Cerebellar cortex (tissue), 1 donor: ENCODE data around the gene ZNF135.
A peak's percentile ranks its signal among the peaks of the same experiment; 100 is the strongest.

Source experiments
- DNase-seq: peaks from one replicate; pipeline ENCODE4 v3.0.0-alpha.2; 2015; ENCODE audit warnings: low spot score

Gene ZNF135

DNA sequence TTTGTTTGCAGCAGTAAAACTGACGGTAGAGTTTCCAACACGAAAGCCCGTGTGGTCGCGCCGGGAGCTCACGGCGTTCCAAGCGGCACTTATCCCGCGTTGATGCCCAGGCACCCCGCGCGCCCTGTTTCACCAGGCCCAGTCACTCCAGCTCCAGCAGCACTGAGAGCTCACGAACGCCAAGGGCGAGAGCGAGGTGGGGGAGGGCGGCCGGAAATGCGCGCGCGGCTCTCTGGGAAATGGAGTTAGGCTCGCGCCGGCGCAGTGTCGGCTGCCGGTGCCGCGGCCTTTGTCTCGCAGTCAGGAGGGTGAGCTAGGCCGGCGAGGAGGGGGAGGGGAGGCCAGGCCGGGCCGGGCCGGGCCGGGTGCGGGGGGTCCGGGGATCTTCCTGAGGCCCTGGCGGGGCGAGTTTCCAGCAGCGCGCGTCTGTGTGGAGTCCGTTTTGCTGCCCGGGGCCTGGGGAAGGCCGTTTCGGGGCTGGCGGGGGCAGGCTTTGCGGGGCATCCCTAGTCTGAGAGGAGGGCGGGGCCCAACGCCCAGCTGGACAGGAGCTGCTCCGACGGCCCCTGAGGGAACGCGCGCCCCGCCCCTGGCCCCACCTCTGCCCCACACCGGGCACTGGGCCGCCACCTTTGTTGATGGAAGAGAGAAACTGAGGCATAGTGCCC is at the start of gene ZNF135:
Gene ZNF135 (plus strand): TSS at position 280 of the 668 bp plus-strand sequence. CDS start 721 bp downstream, outside the sequence.
- DNase-seq = peak; percentile 81

DNA sequence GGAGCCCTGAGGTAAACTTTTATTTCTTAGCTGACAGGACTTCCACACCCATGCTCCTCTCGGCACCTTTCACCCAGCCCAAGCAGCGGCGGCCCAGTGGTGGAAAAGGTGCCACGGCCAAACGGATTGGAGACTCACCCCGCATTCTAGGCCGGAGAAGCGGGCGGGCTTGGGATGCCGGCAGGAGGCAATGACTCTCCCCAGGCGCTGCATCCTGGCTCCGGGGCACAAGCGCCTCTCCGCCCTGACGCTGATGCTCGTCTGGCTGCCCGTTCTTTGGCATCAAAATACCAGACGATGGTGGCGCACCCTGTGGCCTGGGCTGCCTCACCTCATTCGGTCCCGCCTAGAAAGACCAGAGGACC is 49.8 kb upstream of the ZNF135 start:
- no peak for DNase-seq

DNA sequence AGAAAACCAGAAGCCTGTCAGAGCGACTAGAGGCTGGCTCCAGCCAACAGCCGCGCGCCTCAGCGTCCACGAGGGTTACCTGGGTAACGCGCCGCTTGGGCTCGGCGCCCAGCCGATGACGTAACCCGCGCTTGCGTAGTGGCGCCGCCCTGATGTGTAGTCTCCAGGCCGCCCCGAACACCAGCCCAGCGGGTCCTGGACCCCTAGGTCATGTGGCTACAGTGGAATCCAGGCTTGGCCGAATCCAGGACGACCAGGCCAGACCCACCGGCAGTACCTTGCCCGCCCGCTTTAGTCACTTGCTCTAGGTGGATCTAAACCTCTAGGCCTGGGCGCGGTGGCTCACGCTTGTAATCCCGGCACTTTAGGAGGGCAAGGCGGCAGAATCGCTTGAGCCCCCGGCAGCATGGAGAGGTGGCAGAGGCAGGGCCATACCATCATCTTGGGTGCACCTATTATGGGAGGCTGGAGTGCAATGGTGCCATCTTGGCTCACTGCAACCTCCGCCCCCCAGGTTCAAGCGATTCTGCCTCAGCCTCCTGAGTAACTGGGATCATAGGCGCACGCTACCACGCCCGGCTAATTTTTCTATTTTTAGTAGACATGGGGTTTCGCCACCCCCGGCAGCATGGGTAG is 49.3 kb upstream of the ZNF135 start:
- peak; percentile 89 for DNase-seq

DNA sequence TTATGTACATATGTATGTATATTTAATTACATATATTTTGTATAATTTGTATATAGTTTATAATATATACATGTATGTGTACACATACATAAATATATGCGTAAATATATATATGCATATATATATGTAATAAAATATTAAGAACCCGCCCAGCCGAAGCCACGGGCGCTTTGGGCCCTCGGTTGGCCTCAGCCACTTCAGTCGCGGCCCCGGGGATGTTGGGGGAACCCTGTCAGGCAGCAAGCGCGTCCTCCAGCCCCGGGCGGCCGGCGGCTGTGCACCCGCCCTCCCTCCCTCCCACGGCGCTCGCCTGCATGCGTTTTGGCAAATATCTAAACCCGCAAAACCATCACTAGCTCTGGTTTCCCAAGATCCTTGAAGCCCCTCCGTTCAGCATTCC is 48.6 kb upstream of the ZNF135 start:
- DNase-seq = no peak

DNA sequence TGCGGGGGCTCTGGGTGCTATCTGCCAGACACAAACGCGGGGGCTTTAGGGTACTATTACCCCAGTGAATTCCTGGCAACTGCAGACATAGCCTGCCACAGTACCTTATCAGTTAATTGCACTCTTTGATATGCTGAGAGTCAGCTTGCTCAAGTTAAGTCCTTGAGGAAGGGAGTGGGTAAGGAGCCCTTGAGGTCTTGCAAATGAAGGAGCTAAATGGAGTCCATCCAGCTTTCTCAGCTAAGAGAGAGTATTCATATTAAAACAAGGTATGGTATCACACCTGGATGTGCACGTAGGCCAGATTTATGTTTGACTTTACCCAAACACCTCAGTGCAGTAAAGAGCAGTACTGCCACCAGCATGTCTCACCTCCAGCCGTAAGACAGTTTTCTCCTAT is 44.9 kb upstream of the ZNF135 start:
- no peak for DNase-seq

DNA sequence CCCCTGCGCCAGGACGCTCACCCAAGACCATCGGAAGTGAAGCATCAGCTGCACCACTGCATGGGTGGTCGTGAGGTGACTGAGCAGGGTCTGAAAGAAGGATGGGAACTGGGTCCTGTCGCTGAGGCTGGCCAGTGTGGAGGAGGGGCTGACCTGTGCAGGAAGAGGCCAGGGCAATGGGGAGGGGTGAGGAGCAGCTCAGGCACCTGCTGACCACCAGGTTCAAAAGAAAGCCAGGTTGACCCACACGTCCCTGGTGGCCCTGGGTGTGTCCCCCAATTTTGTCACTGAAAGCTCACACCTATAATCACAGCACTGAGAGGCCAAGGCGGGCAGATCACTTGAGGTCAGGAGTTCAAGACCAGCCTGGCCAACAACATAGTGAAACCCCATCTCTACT is 39.0 kb upstream of the ZNF135 start:
- no peak for DNase-seq

DNA sequence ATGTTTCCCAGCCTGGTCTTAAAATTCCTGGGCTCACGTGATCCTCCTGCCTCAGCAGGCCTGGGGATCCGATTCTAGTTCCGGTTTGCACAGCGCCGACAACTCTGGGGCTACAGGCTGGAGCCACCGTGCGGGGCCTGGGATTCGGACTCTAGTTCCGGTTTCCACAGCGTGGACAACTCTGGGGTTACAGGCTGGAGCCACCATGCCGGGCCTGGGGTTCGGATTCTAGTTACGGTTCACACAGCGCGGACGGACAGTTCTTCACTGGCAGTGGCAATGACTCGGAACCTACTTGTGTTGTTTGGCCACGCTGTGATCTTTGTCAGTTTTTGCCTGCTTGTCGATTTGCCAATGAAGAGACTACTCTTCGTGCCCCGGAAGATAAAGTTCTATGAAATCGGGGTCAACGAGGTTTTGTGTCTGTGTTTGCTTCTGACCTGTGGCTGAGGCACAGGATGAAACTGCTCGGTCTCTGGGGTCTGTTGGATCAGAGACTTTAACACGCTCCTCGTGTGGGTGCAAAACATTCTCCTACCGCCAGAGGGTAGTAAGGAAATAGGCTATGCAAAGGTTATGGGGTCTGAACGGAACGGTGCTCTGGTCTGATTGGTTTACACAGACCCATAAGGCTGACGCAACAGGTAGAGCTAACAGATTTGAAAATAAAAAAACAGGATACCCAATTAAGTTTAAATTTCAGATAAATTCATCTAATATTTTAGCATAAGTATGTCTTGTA is 37.4 kb upstream of the ZNF135 start:
- peak; percentile 86 for DNase-seq

DNA sequence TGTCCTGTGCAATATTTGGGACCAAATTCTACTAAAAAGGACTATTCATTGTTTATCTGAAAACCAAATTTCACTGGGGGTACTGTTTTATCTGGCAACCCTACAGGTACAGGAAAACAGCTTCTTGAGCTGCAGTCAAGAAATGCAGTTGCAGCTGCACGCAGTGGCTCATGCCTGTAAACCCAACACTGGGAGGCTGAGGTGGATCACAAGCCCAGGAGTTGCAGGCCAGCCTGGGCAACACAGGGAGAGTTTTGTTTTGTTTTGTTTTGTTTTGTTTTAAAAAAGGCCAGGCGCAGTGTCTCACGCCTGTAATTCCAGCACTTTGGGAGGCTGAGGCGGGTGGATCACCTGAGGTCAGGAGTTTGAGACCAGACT is 36.8 kb upstream of the ZNF135 start:
- DNase-seq = no peak

DNA sequence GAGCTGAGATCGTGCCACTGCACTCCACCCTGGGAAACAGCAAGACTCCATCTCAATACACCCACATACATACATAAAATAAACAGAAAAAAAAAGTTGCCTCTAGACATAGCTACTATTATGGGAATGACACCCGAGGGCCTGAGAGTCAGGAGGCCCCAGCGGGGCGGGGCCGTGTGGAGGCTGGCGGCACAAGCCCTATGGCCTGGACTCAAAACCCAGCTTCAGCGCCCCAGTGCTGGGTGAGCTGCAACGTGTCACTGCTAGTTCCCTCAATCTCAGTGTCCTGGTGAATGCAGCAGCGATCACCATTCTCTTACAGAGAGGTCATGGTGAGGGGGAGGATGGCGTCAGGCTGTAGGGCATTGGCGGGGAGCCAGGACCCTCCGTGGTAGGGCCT is 34.4 kb upstream of the ZNF135 start:
- no peak for DNase-seq

DNA sequence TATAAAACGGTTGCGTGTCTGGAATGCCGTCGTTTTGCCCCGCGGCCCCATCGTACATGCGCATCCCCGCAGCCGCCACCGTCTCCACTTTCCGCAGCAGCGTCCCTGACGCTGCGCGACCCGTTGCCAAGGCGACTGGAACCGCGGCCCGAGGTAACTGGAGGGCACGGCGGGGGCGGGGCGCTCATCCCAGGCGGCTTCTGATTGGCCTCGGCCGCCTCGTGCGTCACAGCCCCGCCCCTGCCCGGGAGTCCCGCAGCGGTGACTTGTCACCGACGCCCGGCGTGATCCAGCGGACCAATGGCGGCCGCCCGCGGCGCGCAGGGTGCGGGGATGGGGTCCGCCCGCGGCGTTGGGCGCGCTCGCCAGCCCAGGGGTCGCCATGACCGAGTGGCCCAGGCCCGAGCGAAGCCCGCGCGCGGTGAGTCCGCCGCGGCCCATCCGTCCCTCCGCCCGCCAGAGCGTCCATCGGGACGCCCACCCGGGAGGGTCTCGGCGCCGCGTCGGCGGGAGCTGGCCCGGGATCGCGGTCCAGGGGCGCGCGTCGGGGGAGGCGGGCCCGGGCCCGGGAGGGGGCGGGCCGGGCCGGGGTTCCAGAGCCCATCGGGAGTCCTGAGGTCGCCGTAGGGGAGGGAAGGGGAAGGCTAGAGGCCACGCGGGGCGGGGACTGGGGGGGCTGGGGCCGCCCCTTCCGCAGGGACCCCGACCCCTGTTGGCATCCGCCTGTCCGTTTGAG is 25.2 kb upstream of the ZNF135 start, which contains the start of gene ZSCAN1:
Gene ZSCAN1 (plus strand): TSS at position 285 of the 736 bp plus-strand sequence. CDS start 3,812 bp downstream, outside the sequence.
- DNase-seq = peak; percentile 86

DNA sequence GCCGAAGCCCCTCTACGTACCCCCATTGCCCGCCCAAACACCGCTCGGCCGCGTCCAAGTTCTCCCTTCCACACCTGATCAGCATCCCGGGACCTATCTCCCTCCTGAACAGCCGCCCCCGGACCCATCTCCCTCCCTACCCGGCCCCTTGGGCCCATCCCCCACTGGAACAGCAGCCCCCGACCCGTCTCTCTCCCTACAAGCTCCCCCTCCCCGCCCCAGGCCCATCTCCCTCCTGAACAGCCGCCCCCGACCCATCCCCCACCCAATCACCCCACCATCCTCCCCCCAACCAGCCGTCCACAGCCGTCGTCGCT is 24.6 kb upstream of the ZNF135 start:
- no peak for DNase-seq

DNA sequence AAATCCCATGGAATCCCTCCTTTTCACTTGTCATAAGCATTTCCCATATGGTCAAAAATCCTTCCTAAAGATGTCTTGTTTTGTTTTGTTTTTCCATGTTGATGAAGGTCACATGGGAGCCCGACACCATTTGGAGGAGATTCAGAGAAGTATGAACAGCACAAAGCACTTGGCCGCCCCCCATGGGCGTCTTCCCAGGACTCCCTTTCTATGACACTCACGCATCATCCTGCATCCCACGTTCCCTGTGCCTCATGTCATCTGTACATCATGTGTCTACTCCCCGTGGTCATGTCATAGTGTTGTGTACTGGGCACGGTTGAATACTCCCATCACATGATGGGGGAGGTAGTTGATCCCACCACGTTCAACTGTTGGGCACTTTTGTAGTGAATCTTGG is 23.2 kb upstream of the ZNF135 start:
- DNase-seq = no peak

DNA sequence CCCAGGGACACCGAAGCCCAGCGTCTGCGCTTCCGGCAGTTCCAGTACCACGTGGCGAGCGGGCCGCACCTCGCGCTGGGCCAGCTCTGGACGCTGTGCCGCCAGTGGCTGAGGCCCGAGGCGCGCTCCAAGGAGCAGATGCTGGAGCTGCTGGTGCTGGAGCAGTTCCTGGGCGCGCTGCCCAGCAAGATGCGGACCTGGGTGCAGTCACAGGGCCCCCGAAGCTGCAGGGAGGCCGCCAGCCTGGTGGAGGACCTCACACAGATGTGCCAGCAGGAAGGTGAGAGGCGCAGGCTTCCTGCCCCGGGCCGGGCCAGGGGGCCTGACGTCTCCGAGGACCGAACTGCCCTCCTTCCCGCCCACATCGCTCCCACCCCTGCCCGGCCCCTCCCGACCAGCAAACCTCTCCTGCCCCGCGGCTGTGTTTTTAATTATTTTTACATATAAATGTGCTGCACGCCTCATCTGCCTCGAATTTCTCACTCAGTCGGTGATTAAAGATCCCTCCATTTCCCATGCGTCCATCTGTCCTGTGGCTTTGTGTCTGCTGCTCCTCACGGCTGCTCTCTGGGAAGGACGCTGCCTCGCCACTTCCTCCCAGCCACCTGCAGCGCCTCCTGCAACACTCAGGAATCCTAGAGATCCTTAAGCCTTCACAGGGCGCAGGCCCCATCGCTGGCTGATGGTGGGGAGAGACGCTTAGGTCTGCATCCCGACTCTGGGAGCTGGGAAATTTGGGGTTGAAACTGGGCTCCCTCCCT is 21.0 kb upstream of the ZNF135 start:
- DNase-seq = peak; percentile 29

DNA sequence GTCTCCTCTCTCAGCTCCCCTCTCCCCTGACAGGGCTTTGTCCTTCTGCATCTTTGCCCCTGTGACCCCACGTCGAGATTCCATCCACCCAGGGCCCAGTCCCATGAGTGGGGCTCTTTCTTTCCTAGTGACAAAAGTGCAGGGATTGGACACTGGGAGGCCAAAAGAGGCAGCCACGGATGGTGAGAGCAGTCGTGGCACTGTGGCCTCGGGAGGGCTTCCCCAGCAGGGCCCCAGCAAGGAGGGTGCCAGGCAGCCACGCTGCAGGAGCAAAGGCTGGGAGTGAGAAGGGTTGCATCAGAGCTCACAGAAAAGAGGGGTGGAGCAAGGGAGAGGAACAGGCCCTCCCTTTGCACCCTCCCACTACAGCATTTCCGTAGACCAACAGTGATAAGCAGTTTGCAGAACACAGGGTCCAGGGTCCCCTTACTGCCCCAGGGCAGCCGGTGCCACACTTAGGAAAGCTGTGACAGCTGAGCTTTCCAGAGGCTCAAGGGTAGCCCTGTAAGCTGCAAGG is 20.3 kb upstream of the ZNF135 start:
- peak; percentile 10 for DNase-seq

DNA sequence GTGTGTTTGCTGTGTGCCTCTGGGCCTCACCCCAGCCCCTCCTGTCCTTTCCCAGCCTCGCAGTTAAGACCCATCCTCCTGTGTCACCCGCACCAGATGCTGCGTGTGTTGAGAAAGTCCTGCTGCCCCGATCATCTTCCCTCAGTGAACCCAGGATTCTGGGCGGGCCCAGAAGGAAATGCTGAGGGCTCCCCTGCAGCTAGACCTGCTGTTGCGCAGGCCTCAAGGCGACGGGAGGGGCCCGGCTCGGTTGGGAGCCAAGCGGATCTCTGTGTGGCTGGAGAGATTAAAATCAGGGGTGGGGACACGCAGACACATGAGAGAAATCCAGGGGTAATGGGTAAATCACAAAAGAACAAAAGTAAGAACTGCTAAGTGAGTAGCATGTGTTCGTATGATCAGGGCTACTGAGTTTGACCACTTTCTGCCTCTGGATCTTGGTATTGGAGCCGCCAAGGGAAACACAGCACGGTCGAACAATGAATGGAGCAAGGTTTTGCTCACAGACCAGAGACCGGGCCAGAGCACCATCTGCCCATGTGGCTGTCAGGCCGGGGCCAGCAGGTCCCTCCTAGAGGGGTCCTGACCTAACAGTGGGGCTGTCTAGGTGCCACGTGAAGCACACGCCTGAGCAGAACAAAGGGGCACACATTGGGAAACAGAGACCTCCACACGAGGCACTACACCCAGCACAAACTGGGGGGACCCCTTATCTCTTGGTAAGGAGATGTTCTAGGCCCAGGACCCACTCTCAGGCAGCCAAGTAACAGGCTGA is 18.1 kb upstream of the ZNF135 start:
- DNase-seq = no peak

DNA sequence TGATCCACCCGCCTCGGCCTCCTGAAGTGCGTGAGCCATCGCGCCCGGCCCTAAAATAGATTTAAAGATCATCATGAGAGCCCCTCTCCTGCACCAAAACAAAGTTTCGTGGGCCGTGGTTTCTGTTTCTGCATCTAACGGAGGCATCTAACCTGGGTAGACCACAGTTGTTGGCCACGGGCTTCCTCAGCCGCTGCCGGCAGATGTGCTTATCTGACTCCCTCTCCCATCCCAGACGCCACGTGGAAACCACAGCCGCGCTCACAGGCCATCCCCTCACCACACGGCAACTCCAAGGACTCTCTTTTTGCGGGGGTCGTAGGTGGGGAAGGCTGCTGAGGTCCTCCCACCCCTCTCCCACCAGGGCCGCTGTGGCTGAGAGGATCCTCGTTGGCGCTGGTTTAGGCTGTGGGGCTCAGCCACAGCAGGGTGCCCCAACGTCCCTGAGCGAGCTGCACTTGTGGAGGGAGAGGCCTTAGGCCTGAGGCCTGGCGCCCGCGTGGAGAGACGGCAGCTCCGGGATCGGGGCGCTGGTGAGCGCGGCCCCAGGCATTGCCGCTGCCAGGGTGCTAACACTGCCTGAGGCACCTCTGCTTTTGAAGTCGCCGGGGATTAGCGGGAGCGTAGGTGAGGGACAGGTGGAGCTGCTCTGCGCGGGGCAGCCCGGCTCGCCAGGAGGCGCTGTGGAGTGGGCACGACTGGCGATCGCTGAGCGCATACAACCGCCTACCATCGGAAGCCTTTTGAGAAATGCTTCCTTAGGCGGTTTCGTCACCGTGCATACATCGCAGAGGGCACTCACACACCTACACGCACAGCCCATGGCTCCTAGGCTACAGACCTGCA is 16.4 kb upstream of the ZNF135 start:
- DNase-seq = no peak

DNA sequence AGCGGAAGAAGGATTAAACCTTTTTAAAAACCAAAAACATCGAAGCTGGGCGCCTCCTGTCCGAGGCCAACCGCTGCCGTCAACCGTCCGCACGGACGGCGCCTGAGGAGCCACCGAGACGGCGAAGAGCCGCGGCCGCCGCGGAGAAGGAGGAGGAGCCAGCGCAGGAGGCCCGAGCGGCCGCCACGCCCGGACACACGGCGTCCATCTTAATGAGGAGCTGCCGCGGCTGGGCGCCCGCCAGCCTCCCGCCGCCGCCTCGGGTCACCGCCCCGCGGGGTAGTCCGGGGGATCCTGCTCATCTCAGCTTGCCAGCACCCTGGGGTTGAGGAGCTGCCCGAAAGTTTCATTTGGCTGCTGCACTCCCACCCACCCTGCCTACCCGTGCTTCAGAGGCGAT is 14.7 kb upstream of the ZNF135 start:
- DNase-seq = no peak

DNA sequence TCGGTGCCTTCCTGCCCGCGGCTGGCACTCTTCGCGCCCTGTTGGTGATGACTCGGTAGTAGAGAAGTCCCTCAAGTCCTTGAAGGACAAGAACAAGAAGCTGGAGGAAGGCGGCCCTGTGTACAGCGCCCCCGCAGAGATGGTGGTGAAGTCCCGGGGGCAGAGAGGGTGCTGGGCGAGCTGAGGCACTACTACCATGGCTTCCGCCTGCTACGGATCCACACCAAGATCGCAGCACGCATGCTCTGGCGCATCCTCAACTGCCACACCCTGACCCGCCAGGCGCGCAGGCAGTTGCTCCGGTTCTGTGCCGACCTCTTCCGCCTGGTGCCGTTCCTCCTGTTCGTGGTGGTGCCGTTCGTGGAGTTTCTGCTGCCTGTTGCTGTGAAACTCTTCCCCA is 14.2 kb upstream of the ZNF135 start:
- no peak for DNase-seq

DNA sequence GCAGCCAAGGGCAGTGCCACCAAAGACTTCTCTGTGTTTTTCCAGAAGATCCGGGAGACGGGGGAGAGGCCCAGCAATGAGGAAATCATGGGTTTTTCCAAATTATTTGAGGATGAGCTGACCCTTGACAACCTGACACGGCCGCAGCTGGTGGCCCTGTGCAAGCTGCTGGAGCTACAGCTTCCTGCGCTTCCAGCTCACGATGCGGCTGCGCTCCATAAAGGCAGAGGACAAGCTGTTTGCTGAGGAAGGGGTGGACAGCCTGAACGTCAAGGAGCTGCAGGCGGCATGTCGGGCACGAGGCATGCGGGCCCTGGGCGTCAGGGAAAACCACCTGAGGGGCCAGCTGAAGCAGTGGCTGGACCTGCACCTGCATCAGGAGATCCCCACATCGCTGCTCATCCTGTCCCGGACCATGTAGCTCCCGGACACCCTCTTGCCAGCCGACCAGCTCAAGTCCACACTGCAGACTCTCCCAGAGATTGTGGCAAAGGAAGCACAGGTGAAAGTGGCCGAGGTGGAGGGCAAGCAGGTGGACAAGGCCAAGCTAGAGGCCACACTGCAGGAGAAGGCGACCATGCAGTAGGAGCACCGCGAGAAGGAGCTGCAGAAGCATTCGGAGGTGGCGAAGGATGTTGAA is 13.6 kb upstream of the ZNF135 start:
- DNase-seq = no peak

DNA sequence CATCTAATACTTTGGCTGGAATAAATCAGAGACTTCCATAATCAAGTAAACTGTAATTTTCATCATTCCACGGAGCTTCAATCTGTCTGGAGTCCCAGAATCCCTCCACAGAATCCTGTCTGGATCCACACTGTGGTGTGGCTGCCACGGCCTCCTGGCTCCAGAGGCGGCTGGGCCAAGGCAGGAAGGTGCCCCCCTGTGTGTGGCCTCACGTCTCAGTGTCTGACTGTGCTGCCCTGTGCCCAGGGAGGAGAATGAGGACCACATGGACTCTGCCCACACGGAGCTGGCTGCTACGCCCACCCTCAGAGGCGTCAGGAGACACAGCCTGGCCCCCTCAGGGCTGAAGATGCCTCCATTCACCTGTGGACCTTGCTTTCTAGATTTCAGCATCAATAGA is 12.2 kb upstream of the ZNF135 start:
- DNase-seq = no peak
